AG09309 (cell line): ENCODE measurements around the gene TTK.

ENCODE experiments used
- DNase-seq: peaks from one replicate; pipeline ENCODE4 v3.0.0-alpha.2; 2010; ENCODE audit warnings: low read depth
- H3K4me3 ChIP-seq: 2 replicates; pipeline ENCODE4 v1.5.1; 2011; ENCODE audit warnings: mild to moderate bottlenecking, low read depth, low read length, moderate library complexity; ENCODE audit not compliant: control insufficient read depth
- TF ChIP-seq, protein P1 (sequence below): IDR thresholded peaks from 2 replicates; pipeline ENCODE4 v1.5.1; 2011; ENCODE audit warnings: mild to moderate bottlenecking, low read depth, low read length, inconsistent platforms; ENCODE audit not compliant: insufficient read depth, control insufficient read depth; ENCODE audit errors: missing control alignments

TTK gene

DNA sequence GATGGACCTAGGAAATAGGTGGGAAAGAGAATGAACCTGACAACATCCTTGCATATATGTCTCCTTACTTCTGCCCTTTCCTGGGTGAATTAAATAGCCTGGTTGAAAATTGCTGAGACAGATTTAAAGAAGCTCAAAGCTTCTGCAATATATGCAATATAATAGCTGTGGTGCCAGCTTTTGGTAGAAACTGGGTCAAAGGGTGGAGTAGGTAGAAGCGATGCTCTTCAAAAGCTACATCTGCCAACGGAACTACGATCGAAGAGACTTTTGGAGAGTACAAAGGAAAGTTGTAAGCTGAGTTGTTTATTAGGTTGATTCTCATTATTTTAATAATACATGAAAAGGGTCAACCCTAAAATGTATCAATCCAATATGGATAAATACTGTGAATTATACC, 22.8 kb upstream of the TTK start:
- no peak overlapping the region for H3K4me3 ChIP-seq
- TF ChIP-seq, protein P1, sequence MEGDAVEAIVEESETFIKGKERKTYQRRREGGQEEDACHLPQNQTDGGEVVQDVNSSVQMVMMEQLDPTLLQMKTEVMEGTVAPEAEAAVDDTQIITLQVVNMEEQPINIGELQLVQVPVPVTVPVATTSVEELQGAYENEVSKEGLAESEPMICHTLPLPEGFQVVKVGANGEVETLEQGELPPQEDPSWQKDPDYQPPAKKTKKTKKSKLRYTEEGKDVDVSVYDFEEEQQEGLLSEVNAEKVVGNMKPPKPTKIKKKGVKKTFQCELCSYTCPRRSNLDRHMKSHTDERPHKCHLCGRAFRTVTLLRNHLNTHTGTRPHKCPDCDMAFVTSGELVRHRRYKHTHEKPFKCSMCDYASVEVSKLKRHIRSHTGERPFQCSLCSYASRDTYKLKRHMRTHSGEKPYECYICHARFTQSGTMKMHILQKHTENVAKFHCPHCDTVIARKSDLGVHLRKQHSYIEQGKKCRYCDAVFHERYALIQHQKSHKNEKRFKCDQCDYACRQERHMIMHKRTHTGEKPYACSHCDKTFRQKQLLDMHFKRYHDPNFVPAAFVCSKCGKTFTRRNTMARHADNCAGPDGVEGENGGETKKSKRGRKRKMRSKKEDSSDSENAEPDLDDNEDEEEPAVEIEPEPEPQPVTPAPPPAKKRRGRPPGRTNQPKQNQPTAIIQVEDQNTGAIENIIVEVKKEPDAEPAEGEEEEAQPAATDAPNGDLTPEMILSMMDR: no peak
- DNase-seq: no peak

- TF ChIP-seq, protein P1: no peak
- DNase-seq: no peak
- no peak overlapping the region for H3K4me3 ChIP-seq
These were observed 20.2 kb upstream of the TTK start for GRCh38 chr6:79984261-79984660.

DNA sequence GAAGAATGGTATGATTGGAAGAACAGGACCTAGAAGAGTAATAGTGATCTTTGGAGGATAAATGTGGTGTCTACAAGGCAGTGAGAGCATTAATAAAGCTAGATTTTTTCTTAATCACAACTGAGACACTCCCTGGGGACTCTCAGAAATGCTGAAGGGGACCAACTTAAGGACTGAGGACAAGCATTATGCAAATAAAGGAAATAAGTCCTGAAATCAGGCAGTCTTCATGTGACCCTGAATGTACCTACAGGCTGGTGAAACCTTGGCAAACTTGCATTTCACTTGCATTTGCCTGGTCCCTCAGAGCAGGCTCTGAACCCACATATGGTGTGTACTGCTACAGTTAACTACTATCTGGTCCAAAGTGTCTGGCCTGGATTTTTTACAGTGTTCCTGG, 19.3 kb upstream of the TTK start:
- TF ChIP-seq, protein P1: no peak
- DNase-seq: no peak

GRCh38 chr6:79989641-79990040, 14.8 kb upstream of the TTK start:
- TF ChIP-seq, protein P1: no peak
- DNase-seq: no peak

More for the DNA sequence above, 19.3 kb upstream of the TTK start:
- no peak overlapping the region for H3K4me3 ChIP-seq

GRCh38 chr6:79993012-79993910, 11.2 kb upstream of the TTK start:
- TF ChIP-seq, protein P1: no peak
- DNase-seq: no peak

More at GRCh38 chr6:79989641-79990040, 14.8 kb upstream of the TTK start:
- no peak overlapping the region for H3K4me3 ChIP-seq

GRCh38 chr6:79993911-79994309, 10.5 kb upstream of the TTK start:
- no peak overlapping the region for H3K4me3 ChIP-seq
- no peak for DNase-seq
- TF ChIP-seq, protein P1: no peak

More at GRCh38 chr6:79993012-79993910, 11.2 kb upstream of the TTK start:
- no peak overlapping the region for H3K4me3 ChIP-seq
